GM12873 (cell line): ENCODE data around the gene LPP.

Source experiments
- TF ChIP-seq, protein P1 (sequence below): IDR thresholded peaks from 2 replicates; pipeline ENCODE4 v1.5.1; 2012; ENCODE audit warnings: low read depth, mild to moderate bottlenecking, moderate library complexity, low read length, control low read depth; ENCODE audit not compliant: insufficient read depth; ENCODE audit errors: missing control alignments

Gene LPP

DNA sequence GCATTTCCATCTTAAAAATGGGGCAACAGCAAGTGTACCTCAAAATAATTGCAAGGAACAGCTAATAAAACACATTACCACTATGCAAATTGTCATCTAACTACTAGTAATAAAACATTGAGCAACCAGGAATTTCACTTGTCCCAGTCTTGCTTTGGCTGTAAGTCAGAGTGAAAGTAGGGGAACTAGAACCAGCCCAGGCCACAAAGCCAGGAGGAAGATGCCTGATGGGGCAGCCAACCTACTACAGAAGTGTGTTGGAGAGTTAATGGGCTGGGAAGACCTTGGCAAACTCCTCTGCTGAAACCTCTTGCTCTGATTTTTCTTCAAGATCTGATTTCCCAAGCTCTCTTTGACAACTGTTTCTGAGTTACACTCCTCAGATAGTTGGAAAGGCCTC, 40.2 kb upstream of the LPP start:
- TF ChIP-seq, protein P1, sequence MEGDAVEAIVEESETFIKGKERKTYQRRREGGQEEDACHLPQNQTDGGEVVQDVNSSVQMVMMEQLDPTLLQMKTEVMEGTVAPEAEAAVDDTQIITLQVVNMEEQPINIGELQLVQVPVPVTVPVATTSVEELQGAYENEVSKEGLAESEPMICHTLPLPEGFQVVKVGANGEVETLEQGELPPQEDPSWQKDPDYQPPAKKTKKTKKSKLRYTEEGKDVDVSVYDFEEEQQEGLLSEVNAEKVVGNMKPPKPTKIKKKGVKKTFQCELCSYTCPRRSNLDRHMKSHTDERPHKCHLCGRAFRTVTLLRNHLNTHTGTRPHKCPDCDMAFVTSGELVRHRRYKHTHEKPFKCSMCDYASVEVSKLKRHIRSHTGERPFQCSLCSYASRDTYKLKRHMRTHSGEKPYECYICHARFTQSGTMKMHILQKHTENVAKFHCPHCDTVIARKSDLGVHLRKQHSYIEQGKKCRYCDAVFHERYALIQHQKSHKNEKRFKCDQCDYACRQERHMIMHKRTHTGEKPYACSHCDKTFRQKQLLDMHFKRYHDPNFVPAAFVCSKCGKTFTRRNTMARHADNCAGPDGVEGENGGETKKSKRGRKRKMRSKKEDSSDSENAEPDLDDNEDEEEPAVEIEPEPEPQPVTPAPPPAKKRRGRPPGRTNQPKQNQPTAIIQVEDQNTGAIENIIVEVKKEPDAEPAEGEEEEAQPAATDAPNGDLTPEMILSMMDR, result no peak

DNA sequence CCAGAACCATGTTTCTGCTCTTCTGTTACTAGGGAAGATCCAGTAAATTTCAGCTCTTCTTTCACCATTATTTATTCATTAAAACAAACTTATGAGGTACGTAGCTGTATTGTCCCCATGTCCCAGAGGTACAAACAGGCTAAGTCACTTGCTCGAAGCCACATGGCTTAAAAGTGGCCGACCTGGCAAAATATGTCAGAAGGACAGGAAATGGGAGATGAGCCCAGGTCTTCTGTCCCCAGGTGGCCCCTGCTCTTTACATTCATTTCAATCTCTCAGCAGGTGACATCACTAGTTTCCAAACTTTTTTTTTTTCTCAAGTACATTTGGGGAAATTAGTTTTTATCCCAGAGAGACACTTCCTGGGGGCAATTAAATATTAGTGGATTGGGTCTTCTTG, 34.1 kb upstream of the LPP start:
- TF ChIP-seq, protein P1, result no peak

GRCh38 chr3:188122571-188123169, 31.3 kb upstream of the LPP start:
- TF ChIP-seq, protein P1, result no peak

- TF ChIP-seq, protein P1, result no peak
These were observed 30.6 kb upstream of the LPP start for GRCh38 chr3:188123170-188123905.

DNA sequence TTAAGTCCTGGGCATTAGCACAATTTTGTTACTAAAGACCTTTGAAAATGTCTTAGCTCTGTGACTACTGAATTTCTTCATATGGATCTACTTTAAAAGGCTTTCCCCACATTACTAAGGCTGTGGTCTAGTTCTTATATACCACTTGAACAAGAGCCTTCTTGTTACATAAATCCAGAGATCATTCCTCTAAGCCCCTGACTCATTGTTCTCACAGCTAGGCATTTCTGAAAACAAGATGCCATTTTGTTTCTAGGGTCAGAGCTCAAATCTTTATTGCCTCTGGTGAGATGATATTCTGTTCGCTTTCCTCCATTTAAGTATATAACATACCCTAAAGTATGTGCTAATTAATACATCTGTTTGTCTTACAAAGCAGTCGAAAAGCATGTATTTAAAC, 29.8 kb upstream of the LPP start:
- TF ChIP-seq, protein P1, result no peak

DNA sequence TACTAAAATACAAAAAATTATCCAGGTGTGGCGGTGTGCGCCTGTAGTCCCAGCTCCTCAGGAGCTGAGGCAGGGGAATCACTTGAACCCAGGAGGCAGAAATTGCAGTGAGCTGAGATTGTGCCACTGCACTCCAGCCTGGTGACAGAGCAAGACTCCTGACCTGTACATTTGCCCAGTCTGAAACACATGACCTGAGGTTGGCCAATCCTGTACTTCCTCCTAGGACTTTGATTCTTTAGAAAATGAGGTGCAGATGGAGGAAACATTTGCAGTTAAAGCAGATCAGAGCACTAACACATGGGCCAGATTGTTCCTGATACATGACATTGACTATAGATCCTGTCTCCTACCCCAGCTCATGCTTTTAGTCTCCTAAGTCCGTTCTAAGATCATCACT, 28.9 kb upstream of the LPP start:
- TF ChIP-seq, protein P1, result no peak

GRCh38 chr3:188126276-188126675, 27.7 kb upstream of the LPP start:
- TF ChIP-seq, protein P1, result no peak
